ENCODE results near the gene COA3. TPM values are rescaled to one million over a fixed set of nuclear protein-coding genes. Genes with fewer than 3 reads are reported as not detected.
"Not testable (repeated sequence)": the region's sequence is repeated elsewhere in the genome, so short reads cannot be mapped to it uniquely, and the experiment has no call there.

Gene COA3
- total RNA-seq, 6 experiments from 2014 or later: 50.4 to 118 (median 68.3) TPM

- peak within 1 kb of the TSS; percentile 49 to 85 (median 72) for H3K27ac ChIP-seq
- ATAC-seq (peak; percentile 96 to 99 (median 98)), DNase-seq (peak; percentile 72 to 81 (median 81))
- no peaks in the 10 kb centered on the region for H3K27me3 ChIP-seq
- peak within 1 kb of the TSS; percentile 74 to 95 (median 80) for H3K4me3 ChIP-seq
- H3K4me1 ChIP-seq: no peaks in the 10 kb centered on the region
- 2% methylated on average over 6 of the region's 39 CpGs for WGBS (ENCODE audit: insufficient coverage, low coverage, low lambda C conversion rate, missing lambda C conversion rate)
- H3K36me3 ChIP-seq: peaks cover 0 to 27% (median 14%) of the 10 kb centered on the region in 4 donors
- peak in 1 of 4 donors; percentile 13 for TF ChIP-seq CTCF (IDR thresholded peaks at IDR 0.05)
- peak; percentile 51 for TF ChIP-seq POLR2A (IDR thresholded peaks at IDR 0.05)
- intact Hi-C loops (cut with DNase I): no loop called here
- H3K9me3 ChIP-seq: no peaks in the 10 kb centered on the region
Measured at GRCh38 chr17:42773290-42774035, 25.0 kb downstream of the COA3 start, which contains the start of gene VPS25. Gene VPS25, plus strand, starts transcription at chr17:42773449. Its CDS starts 27 bp downstream, at chr17:42773476.

GRCh38 chr17:42772945-42773289 is 25.6 kb downstream of the COA3 start:
- no peaks in the 10 kb centered on the region for H3K27me3 ChIP-seq
- DNase-seq: no peak
- peak overlapping the region; percentile 74 to 95 (median 80) for H3K4me3 ChIP-seq
- WGBS (ENCODE audit: insufficient coverage, low coverage, low lambda C conversion rate, missing lambda C conversion rate): 0% methylated on average over 3 of the region's 3 CpGs
- peak in 1 of 4 donors; percentile 5 for ATAC-seq
- no peaks in the 10 kb centered on the region for H3K9me3 ChIP-seq
- H3K27ac ChIP-seq: peak overlapping the region; percentile 49 to 85 (median 72)
- TF ChIP-seq CTCF (IDR thresholded peaks at IDR 0.05): no peak
- no peaks in the 10 kb centered on the region for H3K4me1 ChIP-seq
- intact Hi-C loops (cut with DNase I): no loop called here
- peaks cover 0 to 24% (median 12%) of the 10 kb centered on the region in 4 donors for H3K36me3 ChIP-seq

GRCh38 chr17:42769964-42770363 is 28.5 kb downstream of the COA3 start:
- not testable (repeated sequence) for H3K27me3 ChIP-seq, H3K4me1 ChIP-seq, H3K9me3 ChIP-seq, ATAC-seq, H3K27ac ChIP-seq, DNase-seq, H3K4me3 ChIP-seq, H3K36me3 ChIP-seq
- WGBS (ENCODE audit: insufficient coverage, low coverage, low lambda C conversion rate, missing lambda C conversion rate): 64% methylated on average over 9 of the region's 10 CpGs
- intact Hi-C loops (cut with DNase I): loop anchor here in 1 of 2 donors (10.0 kb wide), 1 partner anchor 55 kb away; no protein-coding TSS in a partner anchor

GRCh38 chr17:42768006-42768405 is 30.5 kb downstream of the COA3 start:
- H3K4me1 ChIP-seq, ATAC-seq, DNase-seq, H3K27ac ChIP-seq, H3K4me3 ChIP-seq, H3K9me3 ChIP-seq, H3K36me3 ChIP-seq, H3K27me3 ChIP-seq: not testable (repeated sequence)
- intact Hi-C loops (cut with DNase I): loop anchor here in 1 of 2 donors (10.0 kb wide), 1 partner anchor 53 kb away; no protein-coding TSS in a partner anchor
- 70% methylated on average over 9 of the region's 9 CpGs for WGBS (ENCODE audit: insufficient coverage, low coverage, low lambda C conversion rate, missing lambda C conversion rate)

- no peaks in the 10 kb centered on the region for H3K36me3 ChIP-seq
- intact Hi-C loops (cut with DNase I): loop anchor here in 1 of 2 donors (10.0 kb wide), 1 partner anchor 53 kb away; no protein-coding TSS in a partner anchor
- H3K4me1 ChIP-seq: no peaks in the 10 kb centered on the region
- no peak overlapping the region for H3K27ac ChIP-seq
- DNase-seq (no peak), ATAC-seq (no peak)
- no peaks in the 10 kb centered on the region for H3K9me3 ChIP-seq
- no peaks in the 10 kb centered on the region for H3K27me3 ChIP-seq
- H3K4me3 ChIP-seq: no peak overlapping the region
- no peak for TF ChIP-seq POLR2A (IDR thresholded peaks at IDR 0.05)
- no peak for TF ChIP-seq CTCF (IDR thresholded peaks at IDR 0.05)
Measured at GRCh38 chr17:42767512-42767911, 31.0 kb downstream of the COA3 start.
